ENCODE data around the gene AP2M1. TPM values are rescaled to one million over a fixed set of nuclear protein-coding genes. Genes with fewer than 3 reads are reported as not detected.

Gene AP2M1
- total RNA-seq, 4 donors from 2014 or later = 150 to 200 (median 195) TPM

DNA sequence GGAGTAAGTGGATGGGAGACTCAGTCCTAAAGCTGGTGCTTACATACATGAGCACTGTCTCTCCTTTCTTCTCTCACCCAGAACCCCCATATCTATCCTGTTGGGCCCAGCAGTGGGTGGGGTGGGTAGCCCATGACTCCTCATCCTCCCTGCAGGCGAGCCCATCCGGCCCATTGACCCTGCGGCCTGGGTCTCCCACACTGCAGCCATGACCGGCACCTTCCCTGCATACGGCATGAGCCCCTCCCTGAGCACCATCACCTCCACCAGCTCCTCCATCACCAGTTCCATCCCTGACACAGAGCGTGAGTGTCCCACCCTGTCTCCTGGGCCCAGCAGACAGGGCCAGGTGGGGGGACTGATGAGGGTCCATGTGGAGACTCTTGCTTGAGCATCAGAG is 8.0 kb upstream of the AP2M1 start:
- no peak overlapping the region for H3K27ac ChIP-seq
- no peaks in the 10 kb centered on the region for H3K9me3 ChIP-seq
- TF ChIP-seq, protein P1, sequence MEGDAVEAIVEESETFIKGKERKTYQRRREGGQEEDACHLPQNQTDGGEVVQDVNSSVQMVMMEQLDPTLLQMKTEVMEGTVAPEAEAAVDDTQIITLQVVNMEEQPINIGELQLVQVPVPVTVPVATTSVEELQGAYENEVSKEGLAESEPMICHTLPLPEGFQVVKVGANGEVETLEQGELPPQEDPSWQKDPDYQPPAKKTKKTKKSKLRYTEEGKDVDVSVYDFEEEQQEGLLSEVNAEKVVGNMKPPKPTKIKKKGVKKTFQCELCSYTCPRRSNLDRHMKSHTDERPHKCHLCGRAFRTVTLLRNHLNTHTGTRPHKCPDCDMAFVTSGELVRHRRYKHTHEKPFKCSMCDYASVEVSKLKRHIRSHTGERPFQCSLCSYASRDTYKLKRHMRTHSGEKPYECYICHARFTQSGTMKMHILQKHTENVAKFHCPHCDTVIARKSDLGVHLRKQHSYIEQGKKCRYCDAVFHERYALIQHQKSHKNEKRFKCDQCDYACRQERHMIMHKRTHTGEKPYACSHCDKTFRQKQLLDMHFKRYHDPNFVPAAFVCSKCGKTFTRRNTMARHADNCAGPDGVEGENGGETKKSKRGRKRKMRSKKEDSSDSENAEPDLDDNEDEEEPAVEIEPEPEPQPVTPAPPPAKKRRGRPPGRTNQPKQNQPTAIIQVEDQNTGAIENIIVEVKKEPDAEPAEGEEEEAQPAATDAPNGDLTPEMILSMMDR (IDR thresholded peaks at IDR 0.05) = no peak
- TF ChIP-seq POLR2A (IDR thresholded peaks at IDR 0.05) = no peak
- DNase-seq = no peak
- peaks cover 0 to 89% (median 0%) of the 10 kb centered on the region in 3 donors for H3K36me3 ChIP-seq
- no peak overlapping the region for H3K4me3 ChIP-seq
- H3K27me3 ChIP-seq = no peaks in the 10 kb centered on the region
- H3K4me1 ChIP-seq = peaks cover 0 to 5% (median 0%) of the 10 kb centered on the region in 4 donors

DNA sequence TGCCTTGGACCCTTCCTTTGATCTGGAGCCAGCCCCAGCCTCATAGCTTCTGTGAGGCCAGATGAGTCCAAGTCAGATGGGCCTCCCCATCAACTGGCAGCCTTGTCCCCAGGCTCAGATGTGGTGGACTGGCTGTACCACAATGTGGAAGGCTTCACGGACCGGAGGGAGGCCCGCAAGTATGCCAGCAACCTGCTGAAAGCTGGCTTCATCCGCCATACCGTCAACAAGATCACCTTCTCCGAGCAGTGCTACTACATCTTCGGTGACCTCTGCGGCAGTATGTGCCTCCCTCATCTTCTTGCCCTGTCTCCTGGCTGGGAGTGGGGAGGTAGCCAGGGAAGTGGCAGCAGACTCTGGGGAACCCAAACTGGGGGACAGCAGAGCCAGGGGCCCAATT is 6.9 kb upstream of the AP2M1 start:
- H3K4me3 ChIP-seq = no peak overlapping the region
- H3K27ac ChIP-seq = no peak overlapping the region
- peaks cover 0 to 90% (median 0%) of the 10 kb centered on the region in 3 donors for H3K36me3 ChIP-seq
- H3K4me1 ChIP-seq = no peaks in the 10 kb centered on the region
- no peaks in the 10 kb centered on the region for H3K27me3 ChIP-seq
- DNase-seq = no peak
- H3K9me3 ChIP-seq = no peaks in the 10 kb centered on the region
- no peak for TF ChIP-seq POLR2A (IDR thresholded peaks at IDR 0.05)
- TF ChIP-seq, protein P1 (IDR thresholded peaks at IDR 0.05) = no peak

- H3K9me3 ChIP-seq = no peaks in the 10 kb centered on the region
- no peak for TF ChIP-seq POLR2A (IDR thresholded peaks at IDR 0.05)
- TF ChIP-seq, protein P1 (IDR thresholded peaks at IDR 0.05) = no peak
- H3K4me1 ChIP-seq = no peaks in the 10 kb centered on the region
- no peak overlapping the region for H3K27ac ChIP-seq
- no peak for DNase-seq
- H3K36me3 ChIP-seq = peaks cover 0 to 84% (median 0%) of the 10 kb centered on the region in 3 donors
- H3K27me3 ChIP-seq = no peaks in the 10 kb centered on the region
- no peak overlapping the region for H3K4me3 ChIP-seq
These were observed 6.1 kb upstream of the AP2M1 start for GRCh38 chr3:184168363-184169120.

DNA sequence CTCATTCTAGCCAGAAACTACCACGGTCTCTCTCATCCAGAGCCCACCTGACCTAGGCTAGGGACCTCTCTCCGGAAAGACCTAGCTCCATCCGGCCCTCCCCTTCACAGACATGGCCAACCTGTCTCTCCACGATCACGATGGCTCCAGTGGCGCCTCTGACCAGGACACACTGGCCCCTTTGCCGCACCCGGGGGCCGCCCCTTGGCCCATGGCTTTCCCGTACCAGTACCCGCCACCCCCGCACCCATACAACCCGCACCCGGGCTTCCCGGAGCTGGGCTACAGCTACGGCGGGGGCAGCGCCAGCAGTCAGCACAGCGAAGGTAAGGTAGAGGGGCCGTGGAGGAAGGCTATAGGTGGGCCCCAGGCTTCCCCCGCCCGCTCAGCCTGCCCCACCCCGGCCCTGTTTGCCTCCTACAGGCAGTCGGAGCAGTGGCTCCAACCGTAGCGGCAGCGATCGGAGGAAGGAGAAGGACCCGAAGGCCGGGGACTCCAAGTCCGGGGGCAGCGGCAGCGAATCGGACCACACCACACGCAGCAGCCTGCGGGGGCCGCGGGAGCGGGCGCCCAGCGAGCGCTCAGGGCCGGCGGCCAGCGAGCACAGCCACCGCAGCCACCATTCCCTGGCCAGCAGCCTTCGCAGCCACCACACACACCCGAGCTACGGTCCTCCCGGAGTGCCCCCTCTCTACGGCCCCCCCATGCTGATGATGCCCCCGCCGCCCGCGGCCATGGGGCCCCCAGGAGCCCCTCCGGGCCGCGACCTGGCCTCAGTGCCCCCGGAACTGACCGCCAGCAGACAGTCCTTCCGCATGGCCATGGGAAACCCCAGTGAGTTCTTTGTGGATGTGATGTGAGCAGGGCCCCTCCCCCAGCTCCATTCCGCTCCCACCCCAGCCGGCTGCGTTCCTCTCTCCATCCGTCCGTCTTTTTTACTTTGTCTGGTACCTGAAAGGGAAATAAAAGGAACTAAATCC is 4.5 kb upstream of the AP2M1 start:
- Histone ChIP-seq H3K9me3 (no peaks in the 10 kb centered on the region), H3K27me3 (no peaks in the 10 kb centered on the region), H3K36me3 (peaks cover 0 to 70% (median 0%) of the 10 kb centered on the region in 3 donors), H3K4me3 (no peak overlapping the region), H3K4me1 (peaks cover 0 to 5% (median 0%) of the 10 kb centered on the region in 4 donors), H3K27ac (no peak overlapping the region)
- DNase-seq = no peak
- TF ChIP-seq, protein P1 (IDR thresholded peaks at IDR 0.05) = no peak
- no peak for TF ChIP-seq POLR2A (IDR thresholded peaks at IDR 0.05)

DNA sequence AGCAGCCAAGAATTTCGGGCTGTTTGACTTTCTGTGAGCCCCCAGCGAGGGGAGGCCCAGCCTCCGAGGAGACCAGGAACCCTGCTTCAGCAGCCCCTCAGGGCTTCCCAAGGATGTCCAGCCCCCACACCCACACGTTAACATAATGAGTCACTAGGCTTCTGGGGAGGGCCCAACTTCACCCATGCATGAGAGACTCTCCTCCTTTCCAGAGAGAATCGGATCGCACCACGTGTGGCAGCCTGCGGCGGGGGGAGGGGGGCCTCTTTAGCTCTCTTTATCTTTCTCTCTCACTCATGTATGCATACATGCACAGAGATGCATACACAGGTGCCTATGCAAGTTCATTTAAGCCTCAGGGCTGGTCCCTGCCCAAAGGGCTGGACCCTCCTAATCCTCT is 3.1 kb upstream of the AP2M1 start:
- no peaks in the 10 kb centered on the region for H3K9me3 ChIP-seq
- H3K27me3 ChIP-seq = no peaks in the 10 kb centered on the region
- peaks cover 0 to 56% (median 0%) of the 10 kb centered on the region in 3 donors for H3K36me3 ChIP-seq
- TF ChIP-seq, protein P1 (IDR thresholded peaks at IDR 0.05) = no peak
- H3K4me3 ChIP-seq = no peak overlapping the region
- DNase-seq = no peak
- peaks cover 0 to 17% (median 10%) of the 10 kb centered on the region in 4 donors for H3K4me1 ChIP-seq
- H3K27ac ChIP-seq = no peak overlapping the region
